Transverse colon (tissue), 3 donors: ENCODE measurements around the gene ATP23.

ENCODE experiments used
- EP300 ChIP-seq: sonication (generic); formaldehyde crosslinking; IDR thresholded peaks from one replicate; pipeline ENCODE4 v1.6.1; 2017; ENCODE audit warnings: antibody characterized with exemption, low read depth
- TF ChIP-seq, protein P1 (sequence below), 5 experiments: fragments of 200-600 bp in 3 of 5; fragments of 450-650 bp in 2 of 5; sonication (generic) in 3 of 5; IDR thresholded peaks; 1 replicate in 2 of 5; 2 replicates in 3 of 5; pipeline ENCODE4 v1.5.1; 2016 to 2017; ENCODE audit warnings: antibody characterized with exemption in 5 of 5, inconsistent platforms in 3 of 5, mild to moderate bottlenecking in 2 of 5, moderate library complexity in 1 of 5

GRCh38 chr12:57908511-57908910, 32.9 kb upstream of the ATP23 start:
- TF ChIP-seq, protein P1, sequence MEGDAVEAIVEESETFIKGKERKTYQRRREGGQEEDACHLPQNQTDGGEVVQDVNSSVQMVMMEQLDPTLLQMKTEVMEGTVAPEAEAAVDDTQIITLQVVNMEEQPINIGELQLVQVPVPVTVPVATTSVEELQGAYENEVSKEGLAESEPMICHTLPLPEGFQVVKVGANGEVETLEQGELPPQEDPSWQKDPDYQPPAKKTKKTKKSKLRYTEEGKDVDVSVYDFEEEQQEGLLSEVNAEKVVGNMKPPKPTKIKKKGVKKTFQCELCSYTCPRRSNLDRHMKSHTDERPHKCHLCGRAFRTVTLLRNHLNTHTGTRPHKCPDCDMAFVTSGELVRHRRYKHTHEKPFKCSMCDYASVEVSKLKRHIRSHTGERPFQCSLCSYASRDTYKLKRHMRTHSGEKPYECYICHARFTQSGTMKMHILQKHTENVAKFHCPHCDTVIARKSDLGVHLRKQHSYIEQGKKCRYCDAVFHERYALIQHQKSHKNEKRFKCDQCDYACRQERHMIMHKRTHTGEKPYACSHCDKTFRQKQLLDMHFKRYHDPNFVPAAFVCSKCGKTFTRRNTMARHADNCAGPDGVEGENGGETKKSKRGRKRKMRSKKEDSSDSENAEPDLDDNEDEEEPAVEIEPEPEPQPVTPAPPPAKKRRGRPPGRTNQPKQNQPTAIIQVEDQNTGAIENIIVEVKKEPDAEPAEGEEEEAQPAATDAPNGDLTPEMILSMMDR (IDR thresholded peaks at IDR 0.05), result no peak
- no peak for TF ChIP-seq EP300
